ENCODE measurements around the gene AKR1A1.

Gene AKR1A1

GRCh38 chr1:45551684-45552083, 1.1 kb downstream of the AKR1A1 start:
- no peak for TF ChIP-seq CTCF (IDR thresholded peaks at IDR 0.05; ENCODE audit: control extremely low read depth, extremely low read depth, low read depth, missing control alignments)
- CTCF ChIA-PET = interaction anchor here (0.9 to 2.3 kb wide), 9 partner anchors 10 to 192 kb away, joined by 3 to 12 read pairs (median 5); partner anchors contain the start of genes CCDC163, MMACHC and NASP
- no peak for DNase-seq (ENCODE audit: extremely low spot score)
- POLR2A ChIA-PET = interaction anchor here (1.0 to 4.8 kb wide), 5 partner anchors 30 to 35 kb away, joined by 3 to 47 read pairs (median 6); partner anchors contain the start of genes NASP and PRDX1

GRCh38 chr1:45552331-45552730, 1.7 kb downstream of the AKR1A1 start:
- ChIA-PET CTCF (interaction anchor here (1.8 to 2.3 kb wide), 2 partner anchors 17 to 39 kb away, joined by 6 to 12 read pairs; no protein-coding TSS in a partner anchor), POLR2A (interaction anchor here (4.8 kb wide), 1 partner anchor 31 kb away, joined by 47 read pairs; the partner anchor contains the start of gene PRDX1)
- DNase-seq (ENCODE audit: extremely low spot score) = no peak

GRCh38 chr1:45554198-45554597, 3.6 kb downstream of the AKR1A1 start:
- ChIA-PET CTCF (interaction anchor here (0.6 to 2.8 kb wide), 7 partner anchors 9 to 53 kb away, joined by 3 to 26 read pairs (median 3); no protein-coding TSS in a partner anchor), POLR2A (interaction anchor here (4.8 kb wide), 1 partner anchor 33 kb away, joined by 47 read pairs; the partner anchor contains the start of gene PRDX1)
- TF ChIP-seq CTCF (IDR thresholded peaks at IDR 0.05; ENCODE audit: control extremely low read depth, extremely low read depth, low read depth, missing control alignments) = no peak
- DNase-seq (ENCODE audit: extremely low spot score) = no peak

More at GRCh38 chr1:45552331-45552730, 1.7 kb downstream of the AKR1A1 start:
- no peak for TF ChIP-seq CTCF (IDR thresholded peaks at IDR 0.05; ENCODE audit: control extremely low read depth, extremely low read depth, low read depth, missing control alignments)

GRCh38 chr1:45557422-45557944, 6.9 kb downstream of the AKR1A1 start:
- DNase-seq (ENCODE audit: extremely low spot score) = peak; percentile 9
- ChIA-PET CTCF (interaction anchor here (1.0 to 1.4 kb wide), 5 partner anchors 9 to 44 kb away, joined by 3 to 14 read pairs (median 4); no protein-coding TSS in a partner anchor), POLR2A (interaction anchor here (0.6 to 1.2 kb wide), 5 partner anchors 11 to 206 kb away, joined by 4 to 9 read pairs (median 6); partner anchors contain the start of genes NASP and PRDX1)

GRCh38 chr1:45563843-45564242, 13.2 kb downstream of the AKR1A1 start:
- POLR2A ChIA-PET = interaction anchor here (0.7 to 1.8 kb wide), 2 partner anchors 19 to 42 kb away, joined by 3 to 7 read pairs; partner anchors contain the start of gene PRDX1
- no peak for TF ChIP-seq CTCF (IDR thresholded peaks at IDR 0.05; ENCODE audit: control extremely low read depth, extremely low read depth, low read depth, missing control alignments)
- no peak for DNase-seq (ENCODE audit: extremely low spot score)
- CTCF ChIA-PET = interaction anchor here (0.7 to 1.8 kb wide), 3 partner anchors 13 to 51 kb away, joined by 3 to 8 read pairs (median 3); no protein-coding TSS in a partner anchor

More at GRCh38 chr1:45557422-45557944, 6.9 kb downstream of the AKR1A1 start:
- TF ChIP-seq CTCF (IDR thresholded peaks at IDR 0.05; ENCODE audit: control extremely low read depth, extremely low read depth, low read depth, missing control alignments) = no peak

- DNase-seq (ENCODE audit: extremely low spot score) = no peak
- ChIA-PET POLR2A (interaction anchor here (0.7 to 1.6 kb wide), 2 partner anchors 43 to 45 kb away, joined by 3 to 9 read pairs; partner anchors contain the start of gene PRDX1), CTCF (interaction anchor here (1.1 to 7.9 kb wide), 10 partner anchors 8 to 548 kb away, joined by 3 to 130 read pairs (median 4); partner anchors contain the start of genes AKR1A1, MMACHC, NASP and TESK2)
- no peak for TF ChIP-seq CTCF (IDR thresholded peaks at IDR 0.05; ENCODE audit: control extremely low read depth, extremely low read depth, low read depth, missing control alignments)
These were observed 16.1 kb downstream of the AKR1A1 start for GRCh38 chr1:45566722-45567121.
